PFSK-1 (cell line): Measurements from ENCODE around the gene LDHA. TPM values are rescaled to one million over a fixed set of nuclear protein-coding genes. Genes with fewer than 3 reads are reported as not detected.

Experiments
- FOXP2 ChIP-seq: optimal IDR thresholded peaks from 2 replicates; pipeline ENCODE3; 2011; ENCODE audit warnings: borderline replicate concordance, control low read depth, inconsistent platforms; ENCODE audit not compliant: insufficient read depth; ENCODE audit errors: extremely low read length, extremely low read depth
- POLR2AphosphoS5 ChIP-seq: IDR thresholded peaks from 2 replicates; pipeline ENCODE4 v1.6.1; 2012; ENCODE audit warnings: low read depth, mild to moderate bottlenecking, control low read depth, low read length, moderate library complexity
- SIN3A ChIP-seq: IDR thresholded peaks from 2 replicates; pipeline ENCODE4 v1.6.1; 2012; ENCODE audit warnings: mild to moderate bottlenecking, low read length, moderate library complexity, borderline replicate concordance; ENCODE audit not compliant: insufficient read depth
- TAF1 ChIP-seq: IDR thresholded peaks from 2 replicates; pipeline ENCODE4 v1.6.1; 2012; ENCODE audit warnings: low read length, control low read depth, borderline replicate concordance; ENCODE audit not compliant: insufficient read depth
- polyA plus RNA-seq: library from polyadenylated mRNA; unstranded; fragments of >200 nt; gene quantifications from one replicate; pipeline ENCODE4 v1.2.1, GENCODE V29; 2012; ENCODE audit warnings: low read depth, missing spikeins; ENCODE audit not compliant: insufficient read length
- TF ChIP-seq, protein P1 (sequence below), 2 experiments: IDR thresholded peaks; 2 replicates each; pipeline versions ENCODE4 v1.6.1 to v1.8.0; 2011 to 2012; ENCODE audit warnings: low read depth in 2 of 2, low read length in 2 of 2, control low read depth in 1 of 2, inconsistent platforms in 1 of 2, mild to moderate bottlenecking in 1 of 2, moderate library complexity in 1 of 2; ENCODE audit not compliant: insufficient read depth in 1 of 2

LDHA gene
- 762 TPM for polyA plus RNA-seq

DNA sequence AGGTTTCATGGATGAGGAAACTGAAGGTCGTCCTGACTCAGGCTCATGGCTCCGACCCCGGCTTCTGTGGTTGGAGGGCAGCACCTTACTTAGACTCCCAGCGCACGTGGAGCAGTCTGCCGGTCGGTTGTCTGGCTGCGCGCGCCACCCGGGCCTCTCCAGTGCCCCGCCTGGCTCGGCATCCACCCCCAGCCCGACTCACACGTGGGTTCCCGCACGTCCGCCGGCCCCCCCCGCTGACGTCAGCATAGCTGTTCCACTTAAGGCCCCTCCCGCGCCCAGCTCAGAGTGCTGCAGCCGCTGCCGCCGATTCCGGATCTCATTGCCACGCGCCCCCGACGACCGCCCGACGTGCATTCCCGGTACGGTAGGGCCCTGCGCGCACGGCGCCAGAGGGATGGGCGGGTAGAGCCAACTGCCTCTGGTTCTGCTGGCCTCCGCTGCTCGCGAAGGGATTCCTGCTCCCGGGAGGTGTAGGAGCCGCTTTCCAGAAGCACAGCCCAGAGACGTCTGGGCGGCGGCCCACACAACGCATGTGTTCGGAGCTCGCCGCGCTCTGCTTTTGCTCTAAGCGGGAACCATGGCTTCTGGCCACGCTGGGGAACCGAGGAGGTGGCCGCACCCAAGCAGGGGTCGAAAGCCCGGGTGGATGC, at the start of gene LDHA:
LDHA (plus strand) TSS at position 289 of the 653 bp plus-strand sequence. CDS start 2,280 bp downstream, outside the sequence.
- peak; percentile 96 for TF ChIP-seq TAF1
- TF ChIP-seq SIN3A: peak; percentile 85; the same call in 1 of the 2 replicates
- peak; percentile 99 for TF ChIP-seq POLR2AphosphoS5
- TF ChIP-seq FOXP2: peak; percentile 93
- TF ChIP-seq, protein P1, sequence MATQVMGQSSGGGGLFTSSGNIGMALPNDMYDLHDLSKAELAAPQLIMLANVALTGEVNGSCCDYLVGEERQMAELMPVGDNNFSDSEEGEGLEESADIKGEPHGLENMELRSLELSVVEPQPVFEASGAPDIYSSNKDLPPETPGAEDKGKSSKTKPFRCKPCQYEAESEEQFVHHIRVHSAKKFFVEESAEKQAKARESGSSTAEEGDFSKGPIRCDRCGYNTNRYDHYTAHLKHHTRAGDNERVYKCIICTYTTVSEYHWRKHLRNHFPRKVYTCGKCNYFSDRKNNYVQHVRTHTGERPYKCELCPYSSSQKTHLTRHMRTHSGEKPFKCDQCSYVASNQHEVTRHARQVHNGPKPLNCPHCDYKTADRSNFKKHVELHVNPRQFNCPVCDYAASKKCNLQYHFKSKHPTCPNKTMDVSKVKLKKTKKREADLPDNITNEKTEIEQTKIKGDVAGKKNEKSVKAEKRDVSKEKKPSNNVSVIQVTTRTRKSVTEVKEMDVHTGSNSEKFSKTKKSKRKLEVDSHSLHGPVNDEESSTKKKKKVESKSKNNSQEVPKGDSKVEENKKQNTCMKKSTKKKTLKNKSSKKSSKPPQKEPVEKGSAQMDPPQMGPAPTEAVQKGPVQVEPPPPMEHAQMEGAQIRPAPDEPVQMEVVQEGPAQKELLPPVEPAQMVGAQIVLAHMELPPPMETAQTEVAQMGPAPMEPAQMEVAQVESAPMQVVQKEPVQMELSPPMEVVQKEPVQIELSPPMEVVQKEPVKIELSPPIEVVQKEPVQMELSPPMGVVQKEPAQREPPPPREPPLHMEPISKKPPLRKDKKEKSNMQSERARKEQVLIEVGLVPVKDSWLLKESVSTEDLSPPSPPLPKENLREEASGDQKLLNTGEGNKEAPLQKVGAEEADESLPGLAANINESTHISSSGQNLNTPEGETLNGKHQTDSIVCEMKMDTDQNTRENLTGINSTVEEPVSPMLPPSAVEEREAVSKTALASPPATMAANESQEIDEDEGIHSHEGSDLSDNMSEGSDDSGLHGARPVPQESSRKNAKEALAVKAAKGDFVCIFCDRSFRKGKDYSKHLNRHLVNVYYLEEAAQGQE (IDR thresholded peaks at IDR 0.05; ENCODE audit: insufficient read depth in 1 of 2, low read depth in 2 of 2, low read length in 2 of 2): peak in 1 of 2 experiments; percentile 43; a peak in 1 of 4 replicates

DNA sequence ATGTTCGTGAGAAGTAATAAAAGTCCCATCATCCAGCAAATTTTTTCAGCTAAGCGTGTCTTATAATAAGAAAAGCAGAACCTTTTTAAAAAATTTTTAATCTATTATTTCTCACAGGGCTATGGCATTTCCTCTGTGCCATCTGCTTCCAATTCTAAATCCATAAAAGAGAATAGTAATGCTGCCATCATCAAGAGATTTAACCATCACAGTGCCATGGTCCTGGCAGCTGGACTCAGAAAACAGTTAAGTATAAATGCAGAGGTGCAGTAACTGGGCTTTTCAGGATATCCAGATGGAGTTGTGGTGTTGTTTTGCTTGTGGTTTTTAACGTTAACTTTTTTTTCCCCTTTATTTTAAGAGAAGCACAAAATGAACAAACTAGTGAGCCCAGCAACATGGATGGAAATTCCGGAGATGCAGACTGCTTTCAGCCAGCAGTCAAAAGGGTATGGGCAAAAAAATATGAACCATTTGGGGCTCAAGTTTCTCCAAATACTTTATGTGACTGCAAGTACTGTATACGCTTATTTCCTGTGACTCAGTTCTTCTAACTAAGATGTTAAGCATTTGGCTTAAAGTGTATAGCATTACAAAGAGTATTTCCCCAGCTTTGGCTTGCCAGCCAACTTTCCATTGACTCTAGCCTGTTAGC, 46.8 kb upstream of the LDHA start:
- TF ChIP-seq FOXP2: no peak
- TF ChIP-seq, protein P1 (IDR thresholded peaks at IDR 0.05; ENCODE audit: insufficient read depth in 1 of 2, low read depth in 2 of 2, low read length in 2 of 2): no peak
- TF ChIP-seq TAF1: no peak
- TF ChIP-seq POLR2AphosphoS5: no peak
- no peak for TF ChIP-seq SIN3A

DNA sequence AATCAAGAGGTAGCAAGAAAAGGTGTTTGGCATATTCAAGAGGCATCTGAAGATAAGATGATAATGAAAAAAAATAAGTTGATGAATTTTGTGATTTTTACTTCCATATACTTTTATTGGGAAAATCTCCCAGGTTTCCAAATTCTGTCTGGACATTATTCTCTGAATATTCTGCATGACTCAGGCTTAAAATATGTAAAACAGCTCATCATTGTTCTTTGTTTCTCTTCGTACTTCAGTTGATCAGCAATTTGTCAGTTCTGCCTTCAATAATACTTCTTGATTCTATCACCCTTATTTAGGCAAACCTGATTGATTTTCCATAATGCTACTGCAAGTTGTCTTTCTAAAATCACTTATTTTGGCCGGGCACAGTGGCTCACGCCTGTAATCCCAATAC, 41.8 kb upstream of the LDHA start:
- TF ChIP-seq FOXP2 (no peak), TAF1 (no peak), SIN3A (no peak), POLR2AphosphoS5 (no peak)
- TF ChIP-seq, protein P1 (IDR thresholded peaks at IDR 0.05; ENCODE audit: insufficient read depth in 1 of 2, low read depth in 2 of 2, low read length in 2 of 2): no peak

DNA sequence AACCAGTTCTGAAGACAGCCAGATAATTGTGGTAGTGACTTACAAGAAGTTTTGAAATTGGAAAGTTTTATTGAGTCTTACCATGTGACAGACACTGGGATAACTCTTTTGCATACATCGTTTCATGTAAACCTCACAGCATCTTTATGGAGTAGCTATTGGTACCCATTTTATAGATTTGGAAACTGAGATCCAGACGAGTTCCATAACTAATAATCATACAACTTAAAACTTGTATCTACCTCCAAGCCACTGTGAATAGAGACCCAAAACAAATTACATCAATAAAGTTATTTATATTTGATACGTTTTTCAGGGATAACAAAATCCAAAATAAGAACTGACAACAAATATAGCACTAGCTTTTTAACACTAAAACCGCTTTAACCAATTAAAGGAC, 35.7 kb upstream of the LDHA start:
- TF ChIP-seq POLR2AphosphoS5 (no peak), FOXP2 (no peak), TAF1 (no peak), SIN3A (no peak)
- TF ChIP-seq, protein P1 (IDR thresholded peaks at IDR 0.05; ENCODE audit: insufficient read depth in 1 of 2, low read depth in 2 of 2, low read length in 2 of 2): no peak
